GM21717 (cell line): ENCODE measurements around the gene SDF2L1.
"Not testable (repeated sequence)": the region's sequence is repeated elsewhere in the genome, so short reads cannot be mapped to it uniquely, and the experiment has no call there.

Source experiments
- ATAC-seq: cut with Tn5 transposase; IDR thresholded peaks from one replicate; pipeline ENCODE4 v1.9.1; 2021; ENCODE audit warnings: mild to moderate bottlenecking, moderate library complexity; ENCODE audit not compliant: unreplicated experiment

The SDF2L1 gene, protein sequence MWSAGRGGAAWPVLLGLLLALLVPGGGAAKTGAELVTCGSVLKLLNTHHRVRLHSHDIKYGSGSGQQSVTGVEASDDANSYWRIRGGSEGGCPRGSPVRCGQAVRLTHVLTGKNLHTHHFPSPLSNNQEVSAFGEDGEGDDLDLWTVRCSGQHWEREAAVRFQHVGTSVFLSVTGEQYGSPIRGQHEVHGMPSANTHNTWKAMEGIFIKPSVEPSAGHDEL

DNA sequence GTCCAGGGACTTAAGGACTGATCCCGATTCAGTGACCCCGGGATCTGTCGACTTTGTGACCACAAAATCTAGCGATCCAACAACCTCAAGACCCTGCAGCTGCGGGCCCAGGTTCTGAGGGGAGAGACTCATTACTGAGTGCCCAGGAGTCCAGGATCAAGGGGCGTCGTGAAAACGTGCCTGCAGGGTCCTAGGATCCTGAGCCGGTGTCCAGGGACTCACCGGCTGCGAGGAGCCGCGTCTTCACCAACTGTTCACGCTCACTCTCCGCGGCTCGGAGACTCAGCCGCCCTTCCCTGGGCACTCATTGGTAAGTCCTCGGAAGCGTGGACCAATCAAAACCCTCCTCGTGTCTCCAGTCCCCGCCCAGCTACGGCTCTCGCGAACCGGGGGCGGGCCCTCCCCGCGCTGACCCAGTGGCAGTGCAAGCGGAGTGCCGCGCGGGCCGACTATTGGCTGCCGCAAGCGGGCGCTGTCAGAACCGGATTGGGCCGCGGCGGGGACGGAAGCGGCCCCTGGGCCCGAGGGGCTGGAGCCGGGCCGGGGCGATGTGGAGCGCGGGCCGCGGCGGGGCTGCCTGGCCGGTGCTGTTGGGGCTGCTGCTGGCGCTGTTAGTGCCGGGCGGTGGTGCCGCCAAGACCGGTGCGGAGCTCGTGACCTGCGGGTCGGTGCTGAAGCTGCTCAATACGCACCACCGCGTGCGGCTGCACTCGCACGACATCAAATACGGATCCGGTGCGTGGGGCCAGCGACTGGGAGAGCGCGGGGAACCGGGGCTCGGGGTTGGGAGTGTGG, at the start of gene SDF2L1:
SDF2L1 (plus strand) TSS at position 514 of the 795 bp plus-strand sequence; CDS start at position 549, 35 bp downstream.
- ATAC-seq = peak; percentile 79

DNA sequence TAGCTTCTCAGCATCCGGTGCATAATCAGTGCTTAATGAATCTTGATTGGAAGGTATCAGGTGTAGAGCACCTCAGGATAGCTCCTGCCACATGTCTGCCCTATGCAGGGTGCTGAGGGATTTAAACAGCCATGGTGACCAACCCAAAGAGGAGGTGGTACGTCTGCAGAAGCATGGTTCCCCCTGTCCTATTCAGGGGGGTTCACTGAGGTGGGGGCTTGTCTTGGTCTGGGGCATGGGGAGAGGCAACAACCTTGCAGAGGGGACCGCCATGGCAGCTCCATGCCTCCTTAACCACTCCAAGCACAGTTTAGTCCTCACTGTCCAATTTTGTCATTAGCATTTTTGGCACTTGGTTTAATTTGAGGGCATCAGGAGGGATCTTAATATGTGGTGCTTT, 49.7 kb upstream of the SDF2L1 start:
- no peak for ATAC-seq

GRCh38 chr22:21593406-21594232, 48.5 kb upstream of the SDF2L1 start:
- no peak for ATAC-seq

DNA sequence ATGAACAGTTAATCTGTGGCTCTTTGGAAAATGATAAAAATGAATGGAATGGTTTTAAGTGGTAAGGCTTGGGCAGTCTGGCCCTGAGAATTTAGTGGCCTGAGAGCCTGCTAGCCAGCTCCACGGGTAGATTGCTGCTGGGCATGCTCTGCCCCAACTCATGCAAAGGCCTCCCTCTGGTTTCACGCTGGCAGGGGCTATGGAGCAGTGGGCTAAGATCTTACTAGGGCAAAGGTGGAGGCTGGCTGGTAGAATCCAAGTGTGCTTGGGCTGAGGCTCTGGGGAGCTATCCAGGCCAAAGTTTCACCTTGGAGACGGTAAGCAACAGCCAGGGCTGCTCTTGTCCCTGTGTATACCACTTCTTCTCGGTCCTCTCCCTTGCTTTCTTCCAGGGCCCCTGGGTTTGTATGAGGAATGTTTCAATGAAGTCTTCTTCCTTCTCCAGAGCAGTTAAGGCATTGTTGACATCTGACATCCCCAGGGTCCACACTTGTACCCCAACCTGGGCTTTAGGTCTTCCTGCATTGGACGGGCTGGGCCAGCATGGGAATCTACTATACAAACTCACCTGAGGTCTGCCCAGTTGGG, 47.1 kb upstream of the SDF2L1 start:
- ATAC-seq = no peak

DNA sequence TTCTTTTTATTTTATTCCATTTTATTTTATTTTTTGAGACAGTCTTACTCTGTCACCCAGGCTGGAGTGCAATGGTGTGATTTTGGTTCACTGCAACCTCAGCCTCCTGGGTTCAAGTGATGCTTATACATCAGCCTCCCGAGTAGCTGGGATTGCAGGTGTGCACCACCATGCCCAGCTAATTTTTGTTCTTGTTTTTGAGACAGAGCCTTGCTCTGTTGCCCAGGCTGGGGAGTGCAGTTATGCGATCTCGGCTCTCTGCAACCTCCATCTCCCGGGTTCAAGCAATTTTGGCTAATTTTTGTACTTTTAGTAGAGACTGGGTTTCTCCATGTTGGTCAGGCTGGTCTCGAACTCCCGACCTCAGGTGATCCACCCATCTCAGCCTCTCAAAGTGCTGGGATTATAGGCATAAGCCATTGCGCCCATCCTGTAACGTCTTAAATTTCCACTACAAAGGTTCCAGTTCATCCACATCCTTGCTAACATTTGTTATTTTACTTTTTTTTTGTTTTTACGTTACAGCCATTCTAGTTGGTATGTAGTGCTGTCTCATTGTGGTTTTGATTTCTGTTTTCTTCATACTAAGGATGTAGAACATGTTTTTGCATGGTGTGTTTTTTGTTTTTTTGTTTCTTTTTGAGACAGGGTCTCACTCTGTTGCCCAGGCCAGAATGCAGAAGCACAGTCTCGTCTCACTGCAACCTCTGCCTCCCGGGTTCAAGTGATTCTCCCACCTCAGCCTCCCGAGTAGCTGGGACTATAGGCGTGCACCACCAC, 45.6 kb upstream of the SDF2L1 start:
- not testable (repeated sequence) for ATAC-seq

DNA sequence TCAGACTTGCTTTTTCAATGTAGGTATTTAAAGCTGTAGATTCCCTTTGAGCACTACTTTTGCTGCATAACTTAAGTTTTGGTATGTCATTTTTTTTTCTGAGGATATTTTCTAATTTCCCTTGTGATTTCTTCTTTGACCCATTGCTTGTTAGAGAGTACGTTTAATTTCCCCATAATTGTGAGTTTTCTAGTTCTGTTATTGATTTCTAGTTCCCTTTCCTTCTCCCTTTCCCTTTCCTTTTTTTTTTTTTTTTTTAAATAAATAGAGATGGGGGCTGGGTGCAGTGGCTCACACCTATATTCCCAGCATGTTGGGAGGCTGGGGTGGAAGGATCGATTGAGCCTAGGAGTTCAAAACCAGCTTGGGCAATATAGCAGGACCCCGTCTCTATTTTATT, 43.8 kb upstream of the SDF2L1 start:
- no peak for ATAC-seq

DNA sequence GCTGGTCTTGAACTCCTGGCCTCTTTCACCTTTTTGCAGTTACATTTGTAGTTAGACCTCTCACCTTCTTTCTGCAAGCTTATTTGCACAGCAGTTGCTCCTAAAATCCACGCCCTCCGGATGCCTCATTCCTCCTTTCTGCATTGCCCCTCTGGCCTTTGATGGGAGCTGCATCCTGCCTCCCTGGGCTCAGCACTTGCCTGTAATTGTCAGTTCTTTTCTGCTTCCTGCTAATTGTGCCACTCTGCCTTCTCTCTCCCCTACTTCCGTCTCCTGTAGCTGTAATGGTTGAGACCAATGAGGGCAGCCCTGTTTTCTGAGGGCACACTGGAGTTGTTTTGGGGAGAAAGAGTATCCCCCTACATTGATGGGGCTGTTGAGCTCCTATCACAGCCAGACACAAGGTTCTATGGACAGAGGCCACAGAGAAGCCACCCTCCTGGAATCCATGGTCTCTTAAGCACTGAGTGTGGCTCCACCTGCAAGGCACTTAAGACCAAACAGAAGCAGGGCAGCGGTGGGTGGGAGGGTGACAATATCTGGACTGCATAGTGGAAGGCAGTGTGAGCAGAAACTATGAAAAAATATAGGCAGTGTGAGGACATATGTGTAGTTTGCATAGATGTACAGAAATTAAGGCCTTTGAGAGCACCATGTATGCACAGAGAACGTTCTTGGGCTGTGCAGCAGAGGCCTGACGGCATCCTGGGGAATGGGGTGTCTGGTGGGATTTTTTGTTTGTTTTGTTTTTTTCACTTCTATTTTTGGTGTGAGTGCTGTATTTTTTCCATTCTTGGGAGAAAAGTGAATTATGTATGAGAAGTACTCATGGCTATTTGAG, 42.8 kb upstream of the SDF2L1 start:
- ATAC-seq = no peak

GRCh38 chr22:21602579-21602978, 39.5 kb upstream of the SDF2L1 start:
- no peak for ATAC-seq

DNA sequence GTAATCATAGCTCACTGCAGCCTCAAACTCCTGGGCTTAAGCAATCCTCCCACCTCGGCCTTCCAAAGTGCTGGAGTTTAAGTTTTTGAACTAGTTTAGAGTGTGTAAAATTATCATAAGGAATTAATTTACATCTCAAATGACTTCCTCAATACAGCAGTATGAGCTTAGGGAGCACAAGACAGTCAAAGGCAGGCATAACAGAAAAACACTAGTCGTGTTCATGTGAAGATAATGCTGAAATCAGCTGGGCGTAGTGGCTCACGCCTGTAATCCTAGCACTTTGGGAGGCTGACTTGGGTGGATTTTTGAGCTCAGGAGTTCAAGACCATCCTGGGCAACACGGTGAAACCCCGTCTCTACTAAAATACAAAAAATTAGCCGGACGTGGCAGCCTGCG, 38.1 kb upstream of the SDF2L1 start:
- ATAC-seq = no peak

DNA sequence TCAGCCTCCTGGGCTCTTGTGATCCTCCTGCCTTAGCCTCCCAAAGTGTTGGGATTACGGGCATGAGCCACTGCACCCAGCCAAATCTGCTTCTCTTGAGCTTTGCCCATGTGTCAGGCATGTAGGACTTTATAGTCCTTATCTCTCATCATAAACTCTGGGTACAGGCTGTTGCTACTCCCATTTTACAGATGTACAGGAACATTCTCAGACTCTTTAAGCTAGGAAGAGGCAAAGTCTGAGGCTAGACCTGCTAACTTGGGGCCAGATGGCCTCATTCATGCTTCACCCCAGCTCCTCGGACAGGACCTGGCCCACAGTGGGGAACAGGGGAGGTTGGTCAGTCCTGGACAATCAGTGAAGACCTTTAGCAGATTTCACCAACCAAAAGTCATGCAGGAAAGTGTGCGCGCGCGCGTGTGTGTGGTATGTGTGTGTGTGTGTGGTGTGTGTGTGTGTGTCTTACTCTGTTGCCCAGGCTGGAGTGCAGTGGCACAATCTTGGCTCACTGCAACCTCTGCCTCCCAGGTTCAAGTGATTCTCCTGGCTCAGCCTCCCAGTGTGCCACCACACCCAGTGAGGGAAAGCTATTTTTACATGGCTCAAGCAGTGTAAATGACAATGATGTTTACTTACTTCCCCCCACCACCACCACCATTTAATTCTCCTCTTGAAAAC, 36.1 kb upstream of the SDF2L1 start:
- no peak for ATAC-seq

GRCh38 chr22:21606775-21607174, 35.3 kb upstream of the SDF2L1 start:
- no peak for ATAC-seq

GRCh38 chr22:21609556-21610157, 32.4 kb upstream of the SDF2L1 start:
- ATAC-seq = not testable (repeated sequence)

- ATAC-seq = no peak
These were observed 30.7 kb upstream of the SDF2L1 start for GRCh38 chr22:21611210-21611977.

- ATAC-seq = no peak
These were observed 29.2 kb upstream of the SDF2L1 start for GRCh38 chr22:21612858-21613257.

GRCh38 chr22:21613553-21614233, 28.4 kb upstream of the SDF2L1 start:
- no peak for ATAC-seq

DNA sequence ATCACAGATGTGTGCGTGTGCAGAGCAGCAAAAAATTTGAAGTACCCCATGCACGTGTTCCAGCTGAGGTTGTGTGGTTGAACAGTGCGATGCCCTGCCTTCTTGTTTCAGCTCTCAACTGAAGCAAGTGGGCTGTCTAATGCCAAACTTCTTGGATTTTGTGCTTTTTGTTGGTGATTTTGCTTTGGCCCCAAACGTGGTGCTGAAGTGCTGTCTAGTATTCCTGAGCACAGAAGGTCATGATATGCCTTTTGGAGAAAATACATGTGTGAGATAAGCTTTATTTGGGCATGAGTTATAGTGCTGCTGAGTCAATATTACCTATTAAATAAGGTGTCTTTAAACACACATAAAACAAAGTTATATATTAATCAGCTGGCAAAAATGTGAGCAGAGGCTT, 26.4 kb upstream of the SDF2L1 start:
- no peak for ATAC-seq

DNA sequence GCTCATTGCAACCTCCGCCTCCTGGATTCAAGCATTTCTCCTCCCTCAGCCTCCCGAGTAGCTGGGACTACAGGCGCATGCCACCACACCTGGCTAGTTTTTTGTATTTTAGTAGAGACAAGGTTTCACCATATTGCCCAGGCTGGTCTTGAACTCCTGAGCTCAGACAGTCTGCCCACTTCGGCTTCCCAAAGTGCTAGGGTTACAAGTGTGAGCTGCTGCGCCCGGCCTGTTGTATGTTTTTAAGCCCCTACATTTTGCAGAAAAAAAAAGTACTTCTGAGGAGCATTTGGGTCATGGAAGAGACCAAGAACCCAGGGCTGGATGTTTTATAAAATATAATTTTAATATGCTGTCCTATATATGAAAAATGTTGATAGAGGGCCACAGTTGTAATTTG, 24.8 kb upstream of the SDF2L1 start:
- not testable (repeated sequence) for ATAC-seq
